GM21717 (cell line): ENCODE measurements around the gene MBLAC1.
"Not testable (repeated sequence)": the region's sequence is repeated elsewhere in the genome, so short reads cannot be mapped to it uniquely, and the experiment has no call there.

Source experiments
- ATAC-seq: cut with Tn5 transposase; IDR thresholded peaks from one replicate; pipeline ENCODE4 v1.9.1; 2021; ENCODE audit warnings: mild to moderate bottlenecking, moderate library complexity; ENCODE audit not compliant: unreplicated experiment

The MBLAC1 gene

DNA sequence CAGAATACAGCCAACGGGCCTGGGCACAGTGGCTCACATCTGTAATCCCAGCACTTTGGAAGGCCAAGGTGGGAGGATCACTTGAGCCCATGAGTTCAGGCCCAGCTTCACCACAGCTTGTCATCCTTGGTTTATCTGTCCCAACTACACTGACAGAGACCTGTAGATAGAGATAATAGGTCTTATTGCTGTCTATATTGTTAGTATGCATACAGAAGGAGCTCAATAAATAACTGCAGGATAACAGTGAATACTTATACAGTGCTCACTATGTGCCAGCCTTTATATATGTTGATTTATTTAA lies 6.1 kb upstream of the MBLAC1 start:
- no peak for ATAC-seq

DNA sequence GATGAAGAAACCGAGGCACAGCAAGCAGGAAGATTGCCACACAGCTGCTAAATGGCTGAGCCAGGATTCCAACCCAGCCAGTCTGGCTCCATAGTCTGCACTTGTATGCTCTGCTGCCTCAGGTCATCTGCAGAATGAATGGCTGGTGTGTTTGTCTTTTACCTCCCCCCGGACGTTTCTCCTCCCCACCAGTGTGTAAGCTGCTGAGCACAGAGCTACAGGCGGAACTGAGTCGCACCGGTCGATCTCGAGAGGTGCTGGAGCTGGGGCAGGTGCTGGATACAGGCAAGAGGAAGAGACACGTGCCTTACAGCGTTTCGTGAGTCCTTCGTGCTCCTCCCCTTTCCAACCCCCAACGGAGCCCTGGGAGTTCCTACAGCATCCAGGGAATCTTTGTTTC lies 4.7 kb upstream of the MBLAC1 start:
- no peak for ATAC-seq

DNA sequence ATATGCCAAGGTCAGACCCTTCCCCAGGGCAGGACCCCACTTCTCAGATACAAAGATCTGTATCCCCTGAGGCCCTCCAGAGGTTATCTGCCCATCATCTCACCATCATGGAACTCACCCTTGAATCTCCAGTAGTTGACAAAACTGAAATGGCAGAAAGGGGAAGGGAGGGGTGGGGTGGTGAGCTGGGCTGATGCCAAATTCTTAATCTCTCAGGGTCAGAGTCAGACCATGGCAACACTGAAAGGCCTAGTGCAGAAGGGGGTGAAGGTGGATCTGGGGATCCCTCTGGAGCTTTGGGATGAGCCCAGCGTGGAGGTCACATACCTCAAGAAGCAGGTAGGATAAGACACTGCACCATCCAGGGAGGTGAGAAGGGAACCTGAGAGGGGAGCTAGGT lies 4.2 kb upstream of the MBLAC1 start:
- ATAC-seq: no peak

GRCh38 chr7:100124301-100125230 lies 2.2 kb upstream of the MBLAC1 start:
- no peak for ATAC-seq

- peak; percentile 21 for ATAC-seq
These were observed 382 bp upstream of the MBLAC1 start for GRCh38 chr7:100126239-100126930.

GRCh38 chr7:100127866-100128636 lies 1.3 kb downstream of the MBLAC1 start:
- no peak for ATAC-seq

DNA sequence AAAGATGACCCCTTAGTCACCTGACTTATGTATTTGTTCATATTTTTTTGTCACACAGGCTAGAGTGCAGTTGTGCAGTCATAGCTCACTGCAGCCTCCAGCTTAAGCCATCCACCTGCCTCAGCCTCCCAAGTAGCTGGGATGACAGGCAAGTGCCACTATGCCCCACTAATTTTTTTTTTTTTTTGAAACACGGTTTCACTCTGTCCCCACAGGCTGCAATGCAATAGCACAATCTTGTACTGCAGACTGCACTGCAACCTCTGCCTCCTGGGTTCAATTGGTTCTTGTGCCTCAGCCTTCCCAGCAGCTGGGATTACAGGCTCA lies 1.8 kb downstream of the MBLAC1 start:
- ATAC-seq: no peak

DNA sequence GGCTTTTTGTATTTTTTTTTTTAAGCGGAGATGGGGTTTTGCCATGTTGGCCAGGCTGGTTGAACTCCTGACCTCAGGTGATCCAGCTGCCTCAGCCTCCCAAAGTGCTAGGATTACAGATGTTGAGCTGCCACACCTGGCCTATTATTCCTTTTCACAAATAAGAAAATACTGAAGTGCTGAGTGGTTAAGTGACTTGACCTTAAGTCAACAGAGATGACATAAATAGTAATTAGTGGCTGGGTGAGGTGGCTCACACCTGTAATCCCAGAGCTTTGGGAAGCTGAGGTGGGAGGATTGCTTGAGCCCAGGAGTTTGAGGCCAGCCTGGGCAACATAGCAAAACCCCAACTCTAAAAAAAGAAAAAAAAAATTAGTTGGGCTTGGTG lies 3.4 kb downstream of the MBLAC1 start:
- not testable (repeated sequence) for ATAC-seq

GRCh38 chr7:100130608-100131453 lies 4.1 kb downstream of the MBLAC1 start:
- ATAC-seq: no peak

- no peak for ATAC-seq
These were observed 5.4 kb downstream of the MBLAC1 start for GRCh38 chr7:100132126-100132525.

GRCh38 chr7:100132697-100133151 lies 6.0 kb downstream of the MBLAC1 start:
- ATAC-seq: peak; percentile 67

DNA sequence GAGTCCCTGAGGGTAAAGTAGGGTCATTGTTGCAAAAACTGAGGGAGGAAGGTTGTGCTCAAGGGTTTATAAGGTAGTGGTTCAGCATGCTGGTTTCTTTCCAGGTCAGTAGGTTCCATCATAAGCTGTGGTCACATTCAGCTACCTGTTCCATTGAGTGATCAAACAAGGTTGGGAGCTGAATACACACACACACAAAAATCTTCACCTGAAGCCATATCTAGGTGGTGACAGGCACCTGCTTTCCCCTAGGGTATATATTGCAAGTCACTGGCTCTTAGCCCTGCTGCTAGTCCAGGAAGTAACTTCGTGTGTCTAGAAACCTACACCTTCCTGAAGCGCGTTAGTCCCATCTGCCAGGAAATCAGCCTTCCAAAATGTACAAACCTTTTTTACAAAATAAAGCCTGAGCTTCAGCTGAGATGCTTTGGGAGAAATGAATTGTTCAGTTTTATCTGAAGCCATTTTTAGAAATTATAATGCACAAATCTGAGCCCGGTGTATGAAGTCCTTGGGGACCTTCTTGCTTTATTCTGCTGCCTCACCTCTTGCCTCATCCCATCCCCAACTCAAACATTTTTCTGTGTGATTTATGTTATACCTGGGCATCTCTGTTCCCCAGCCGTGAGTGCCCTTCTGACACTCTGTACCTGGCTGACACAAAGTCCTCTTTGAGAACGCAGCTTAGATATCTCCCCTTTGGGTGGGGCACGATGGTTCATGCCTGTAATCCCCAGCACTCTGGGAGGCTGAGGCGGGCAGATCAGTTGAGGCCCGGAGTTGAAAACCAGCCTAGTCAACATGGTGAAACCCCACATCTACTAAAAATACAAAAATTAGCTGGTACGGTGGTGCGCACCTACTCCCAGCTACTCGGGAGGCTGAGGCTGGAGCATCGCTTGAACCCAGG lies 11.3 kb downstream of the MBLAC1 start:
- no peak for ATAC-seq

GRCh38 chr7:100141555-100141949 lies 14.8 kb downstream of the MBLAC1 start:
- no peak for ATAC-seq

- ATAC-seq: no peak
These were observed 15.7 kb downstream of the MBLAC1 start for GRCh38 chr7:100142461-100142860.

GRCh38 chr7:100146350-100146749 lies 19.6 kb downstream of the MBLAC1 start:
- not testable (repeated sequence) for ATAC-seq

- ATAC-seq: no peak
These were observed 20.5 kb downstream of the MBLAC1 start for GRCh38 chr7:100147278-100147677.

GRCh38 chr7:100148225-100148558 lies 21.4 kb downstream of the MBLAC1 start:
- no peak for ATAC-seq

- peak; percentile 96 for ATAC-seq
These were observed 22.0 kb downstream of the MBLAC1 start, which contains the start of gene LAMTOR4 for GRCh38 chr7:100148559-100149328. LAMTOR4 (plus strand) TSS chr7:100148918; CDS start chr7:100148973, 55 bp downstream.

- ATAC-seq: no peak
These were observed 25.6 kb downstream of the MBLAC1 start for GRCh38 chr7:100152404-100152803.
